Activated CD4-positive, alpha-beta T cell treated with anti-CD3 and anti-CD28 coated beads, Interleukin-2, amount 10 ng/mL, durations not matched to agents 24 days and 14 days (primary cell): ENCODE measurements around the gene STK40. TPM values are rescaled to one million over a fixed set of nuclear protein-coding genes. Genes with fewer than 3 reads are reported as not detected.

ENCODE experiments used
- DNase-seq: peaks from one replicate; pipeline ENCODE4 v3.0.0; 2022
- H3K27ac Mint-ChIP-seq: one replicate; pipeline ENCODE4 v1.8.0; 2022; ENCODE audit warnings: mild to moderate bottlenecking, mixed read lengths
- H3K27me3 Mint-ChIP-seq: one replicate; pipeline ENCODE4 v1.8.0; 2022; ENCODE audit warnings: mixed read lengths
- H3K36me3 Mint-ChIP-seq: one replicate; pipeline ENCODE4 v1.8.0; 2022; ENCODE audit warnings: low read depth, mild to moderate bottlenecking, mixed read lengths
- H3K4me1 Mint-ChIP-seq: one replicate; pipeline ENCODE4 v1.8.0; 2021; ENCODE audit warnings: mixed read lengths
- H3K4me3 Mint-ChIP-seq: one replicate; pipeline ENCODE4 v1.8.0; 2022; ENCODE audit warnings: mild to moderate bottlenecking, moderate library complexity, mixed read lengths
- H3K9me3 Mint-ChIP-seq: one replicate; pipeline ENCODE4 v1.8.0; 2021; ENCODE audit warnings: mixed read lengths
- intact Hi-C: fragments of 100-400 bp; cut with micrococcal nuclease; formaldehyde crosslinking; loops from one replicate; pipeline ENCODE4 v1.15.1; 2023
- total RNA-seq: library from RNA; stranded (reverse); gene quantifications from 2 replicates; pipeline ENCODE4 v1.2.3, GENCODE V29; 2022

Gene STK40
- total RNA-seq, 1 donor from 2014 or later, result 40.6 TPM

- Mint-ChIP-seq H3K27ac (no peak overlapping the region), H3K9me3 (no peaks in the 10 kb centered on the region), H3K4me1 (peaks cover 13% of the 10 kb centered on the region), H3K27me3 (peaks cover 5% of the 10 kb centered on the region), H3K36me3 (peaks cover 5% of the 10 kb centered on the region), H3K4me3 (no peak overlapping the region)
- no peak for DNase-seq
- intact Hi-C loops, result no loop called here
These were observed 22.8 kb upstream of the STK40 start for GRCh38 chr1:36408479-36408878.

DNA sequence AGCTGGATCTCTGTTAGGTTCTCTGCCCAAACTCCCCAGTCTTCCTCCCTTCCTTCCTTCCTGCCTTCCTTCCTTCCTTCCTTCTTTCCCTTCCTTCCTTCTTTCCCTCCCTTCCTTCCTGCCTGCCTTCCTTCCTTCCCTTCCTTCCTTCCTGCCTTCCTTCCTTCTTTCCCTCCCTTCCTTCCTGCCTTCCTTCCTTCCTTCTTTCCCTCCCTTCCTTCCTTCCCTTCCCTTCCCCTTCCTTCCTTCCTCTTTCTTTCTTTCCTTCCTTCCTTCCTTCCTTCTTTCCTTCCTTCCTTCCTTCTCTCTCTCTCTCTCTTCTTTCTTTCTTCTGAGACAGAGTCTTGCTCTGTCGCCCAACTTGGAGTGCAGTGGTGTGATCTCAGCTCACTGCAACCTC, 20.7 kb upstream of the STK40 start:
- Mint-ChIP-seq H3K27ac (no peak overlapping the region), H3K9me3 (no peaks in the 10 kb centered on the region)

DNA sequence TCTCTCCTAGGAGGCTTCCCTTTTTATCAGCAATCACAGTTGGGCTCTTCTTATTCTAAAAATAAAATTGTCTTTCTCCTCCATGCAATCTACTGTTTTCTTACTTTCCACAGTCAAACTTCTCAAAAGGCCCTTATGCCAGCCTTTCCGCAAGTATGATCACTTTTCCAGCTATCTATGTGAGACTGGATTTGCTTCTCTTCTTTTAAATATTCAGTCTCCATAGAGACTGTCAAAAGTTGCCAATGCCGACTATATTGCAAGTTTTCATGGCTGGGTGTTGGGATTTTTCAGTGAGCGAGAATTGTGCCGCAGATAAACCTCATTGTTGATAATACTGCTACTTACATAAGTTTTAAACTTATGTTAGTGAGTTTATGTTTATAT, 16.8 kb upstream of the STK40 start:
- Mint-ChIP-seq H3K4me3 (no peak overlapping the region), H3K9me3 (no peaks in the 10 kb centered on the region), H3K4me1 (peaks cover 9% of the 10 kb centered on the region), H3K36me3 (no peaks in the 10 kb centered on the region), H3K27ac (no peak overlapping the region), H3K27me3 (peaks cover 5% of the 10 kb centered on the region)
- intact Hi-C loops, result no loop called here
- DNase-seq, result no peak

More for the DNA sequence above, 20.7 kb upstream of the STK40 start:
- H3K27me3 Mint-ChIP-seq, result peaks cover 5% of the 10 kb centered on the region
- peaks cover under 1% of the 10 kb centered on the region for H3K36me3 Mint-ChIP-seq
- no peak for DNase-seq
- no peak overlapping the region for H3K4me3 Mint-ChIP-seq
- intact Hi-C loops, result no loop called here
- peaks cover under 1% of the 10 kb centered on the region for H3K4me1 Mint-ChIP-seq

DNA sequence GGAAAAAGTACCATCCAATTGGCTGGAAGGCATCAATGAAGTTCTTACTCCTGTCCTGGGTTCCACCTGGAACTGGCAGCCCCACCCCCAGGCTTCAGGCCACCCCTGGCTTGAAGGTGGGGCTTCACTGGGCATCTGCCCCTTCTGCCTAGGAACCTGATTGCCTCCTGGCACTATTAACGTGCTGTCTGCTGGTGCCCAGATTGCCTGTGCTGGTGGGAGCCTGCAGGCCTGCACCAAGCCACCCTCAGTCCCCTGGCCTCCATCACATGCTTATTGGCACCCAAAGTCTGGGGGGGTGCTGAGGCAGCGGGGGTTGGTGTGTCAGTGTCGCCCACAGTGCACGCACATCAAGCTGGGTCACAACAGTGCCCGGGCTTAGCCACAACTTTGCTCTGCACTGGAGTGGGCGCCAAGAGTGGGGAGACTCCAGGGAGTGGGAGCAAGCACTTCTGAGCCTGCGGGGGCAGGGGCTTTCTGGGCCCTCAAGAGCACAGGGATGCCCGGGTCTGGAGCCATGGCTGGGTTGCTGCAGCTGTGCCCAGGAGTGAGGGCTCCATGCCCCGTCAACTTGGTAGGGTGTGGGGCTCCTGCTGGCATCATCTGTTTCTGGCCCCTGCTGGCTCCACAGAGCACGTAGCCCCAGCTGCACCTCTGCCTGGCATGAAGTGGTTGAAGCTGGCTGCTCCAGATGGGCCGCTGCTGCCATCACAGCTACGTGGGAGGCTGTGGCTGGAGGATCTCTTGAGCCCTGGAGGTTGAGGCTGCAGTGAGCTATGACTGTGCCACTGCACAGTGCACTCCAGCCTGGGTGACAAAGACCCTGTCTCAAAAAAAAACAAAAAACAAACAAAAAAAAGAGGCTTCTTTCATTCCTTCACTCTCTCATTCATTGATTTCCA, 16.1 kb upstream of the STK40 start:
- Mint-ChIP-seq H3K27me3 (peaks cover 5% of the 10 kb centered on the region), H3K9me3 (no peaks in the 10 kb centered on the region), H3K36me3 (no peaks in the 10 kb centered on the region), H3K4me1 (peaks cover 12% of the 10 kb centered on the region), H3K27ac (no peak overlapping the region), H3K4me3 (no peak overlapping the region)
- no peak for DNase-seq
- intact Hi-C loops, result no loop called here

DNA sequence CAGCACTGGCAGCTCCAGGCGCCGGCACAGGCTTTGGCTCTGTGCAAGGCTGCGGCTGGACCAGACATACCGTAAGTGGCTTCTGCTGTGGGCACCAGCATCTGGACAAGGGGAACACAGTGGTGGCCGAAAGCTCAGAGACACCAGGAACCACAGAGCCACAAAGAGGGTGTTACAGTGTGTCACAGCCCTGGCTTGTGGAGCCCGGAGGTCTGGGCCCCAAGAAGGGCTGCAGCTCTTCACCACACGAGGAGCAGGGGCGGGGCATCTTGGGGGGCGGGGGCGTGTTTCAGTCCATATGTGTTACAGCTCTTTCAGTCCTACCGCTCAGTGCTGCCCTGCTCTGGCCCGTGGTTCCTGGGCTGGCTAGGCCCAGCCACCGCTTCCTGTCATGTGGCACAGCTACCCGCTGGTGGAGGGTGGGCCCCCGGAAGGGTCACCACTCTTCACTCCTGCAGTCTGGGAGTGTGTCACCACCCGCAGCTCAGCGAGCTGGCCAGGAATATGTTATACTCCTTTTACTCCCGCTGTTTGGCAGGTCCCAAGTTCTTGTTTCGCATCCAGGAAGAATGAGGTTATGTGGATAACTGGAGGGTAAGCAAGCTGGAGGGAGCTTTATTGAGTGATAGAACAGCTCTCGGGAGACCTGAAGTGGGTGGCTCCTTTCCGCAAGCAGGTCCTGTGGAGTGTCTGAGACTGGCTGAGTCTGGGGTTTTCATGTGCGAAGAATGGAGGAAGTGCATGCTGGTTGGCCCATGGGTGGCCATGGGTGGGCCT, 15.3 kb upstream of the STK40 start:
- no peak for DNase-seq
- Mint-ChIP-seq H3K9me3 (no peaks in the 10 kb centered on the region), H3K4me1 (peaks cover 19% of the 10 kb centered on the region), H3K27ac (peak overlapping the region; percentile 32), H3K4me3 (peak overlapping the region; percentile 4), H3K27me3 (peaks cover 5% of the 10 kb centered on the region), H3K36me3 (peaks cover 2% of the 10 kb centered on the region)
- intact Hi-C loops, result no loop called here

GRCh38 chr1:36400514-36400824, 14.7 kb upstream of the STK40 start:
- Mint-ChIP-seq H3K9me3 (no peaks in the 10 kb centered on the region), H3K27ac (no peak overlapping the region), H3K4me3 (no peak overlapping the region), H3K27me3 (peaks cover 5% of the 10 kb centered on the region), H3K4me1 (peaks cover 19% of the 10 kb centered on the region), H3K36me3 (peaks cover 2% of the 10 kb centered on the region)
- intact Hi-C loops, result no loop called here
- DNase-seq, result no peak

DNA sequence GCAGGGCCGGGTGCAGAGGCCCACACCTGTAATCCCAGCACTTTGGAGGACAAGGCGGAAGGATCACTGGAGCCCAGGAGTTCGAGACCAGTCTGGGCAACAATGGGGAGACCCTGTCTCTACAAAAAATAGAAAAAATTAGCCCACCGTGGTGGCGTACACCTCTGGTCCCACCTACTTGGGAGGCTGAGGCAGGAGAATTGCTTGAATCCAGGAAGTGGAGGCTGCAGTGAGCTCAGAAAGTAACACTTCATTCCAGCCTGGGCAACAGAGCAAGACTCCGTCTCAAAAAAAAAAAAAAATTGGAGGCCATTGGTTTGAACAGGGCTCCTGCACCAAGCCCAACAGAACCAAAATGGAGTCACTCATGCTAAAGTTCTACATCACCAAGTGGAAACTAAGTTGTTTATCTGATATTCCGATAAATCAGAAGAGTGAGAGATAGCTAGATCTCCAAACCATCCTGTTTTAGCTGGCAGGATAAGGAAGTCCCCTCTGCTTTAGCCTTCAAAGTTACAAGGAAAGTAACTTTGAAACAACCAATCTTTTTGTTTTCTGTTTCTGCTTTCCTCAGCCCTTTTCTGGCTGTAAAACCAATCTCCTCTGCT, 12.8 kb upstream of the STK40 start:
- Mint-ChIP-seq H3K4me1 (peaks cover 19% of the 10 kb centered on the region), H3K36me3 (peaks cover 5% of the 10 kb centered on the region), H3K27ac (peak overlapping the region; percentile 98), H3K4me3 (peak overlapping the region; percentile 96), H3K9me3 (no peaks in the 10 kb centered on the region), H3K27me3 (no peaks in the 10 kb centered on the region)
- no peak for DNase-seq
- intact Hi-C loops, result no loop called here

- intact Hi-C loops, result loop anchor here (1.0 kb wide), 1 partner anchor 11 kb away; no protein-coding TSS in a partner anchor
- Mint-ChIP-seq H3K4me3 (peak within 1 kb of the TSS; percentile 96), H3K27ac (peak within 1 kb of the TSS; percentile 98), H3K9me3 (no peaks in the 10 kb centered on the region), H3K36me3 (peaks cover 12% of the 10 kb centered on the region), H3K27me3 (no peaks in the 10 kb centered on the region), H3K4me1 (peaks cover 19% of the 10 kb centered on the region)
- DNase-seq, result peak; percentile 97
These were observed 11.9 kb upstream of the STK40 start, which contains the start of gene LSM10 for GRCh38 chr1:36397378-36398230. Gene LSM10 (minus strand): TSS chr1:36397908. CDS start chr1:36394129, 3,779 bp downstream.

GRCh38 chr1:36397083-36397377, 11.3 kb upstream of the STK40 start:
- no peak for DNase-seq
- Mint-ChIP-seq H3K4me3 (peak overlapping the region; percentile 96), H3K36me3 (peaks cover 15% of the 10 kb centered on the region), H3K27ac (peak overlapping the region; percentile 98), H3K9me3 (no peaks in the 10 kb centered on the region), H3K4me1 (peaks cover 21% of the 10 kb centered on the region), H3K27me3 (no peaks in the 10 kb centered on the region)
- intact Hi-C loops, result loop anchor here (1.0 kb wide), 1 partner anchor 11 kb away; no protein-coding TSS in a partner anchor

DNA sequence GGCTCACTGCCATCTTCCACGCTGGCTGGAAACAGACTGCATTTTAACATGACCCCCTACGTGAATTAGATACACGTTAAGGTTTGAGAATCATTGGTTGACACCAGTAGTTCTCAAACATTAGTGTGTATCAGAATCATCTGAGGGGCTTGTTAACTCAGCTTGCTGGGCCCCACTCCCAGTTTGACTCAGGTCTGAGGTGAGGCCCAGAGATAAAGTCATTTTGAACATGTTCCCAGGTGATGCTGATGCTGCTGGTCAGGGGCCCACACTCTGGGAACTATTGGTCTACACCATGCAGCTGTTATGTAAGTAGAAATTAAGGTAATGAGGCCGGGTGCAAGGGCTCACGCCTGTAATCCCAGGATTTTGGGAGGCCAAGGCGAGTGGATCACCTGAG, 10.6 kb upstream of the STK40 start:
- no peak for DNase-seq
- intact Hi-C loops, result no loop called here

DNA sequence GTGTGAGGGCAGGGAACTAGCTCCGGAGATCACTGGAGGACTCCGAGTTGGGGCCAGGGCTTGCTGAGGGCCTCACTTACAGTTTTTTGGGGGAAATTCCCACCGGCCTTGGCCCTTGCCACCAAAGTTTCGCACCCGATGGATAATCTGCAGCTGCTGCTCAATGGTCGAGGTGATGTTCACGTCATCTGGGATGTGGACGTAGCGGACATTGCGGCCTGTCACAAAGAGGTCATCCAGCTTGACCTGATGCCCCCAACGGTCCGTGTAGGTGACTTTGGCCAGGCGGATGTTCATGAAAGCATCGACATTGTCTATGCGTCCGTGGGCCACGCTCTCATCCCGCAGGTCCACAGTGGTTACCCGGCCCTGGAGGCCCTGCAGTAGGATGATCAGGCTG, 8.0 kb upstream of the STK40 start:
- Mint-ChIP-seq H3K4me3 (no peak overlapping the region), H3K36me3 (peaks cover 37% of the 10 kb centered on the region), H3K4me1 (peaks cover 22% of the 10 kb centered on the region), H3K27me3 (no peaks in the 10 kb centered on the region), H3K9me3 (no peaks in the 10 kb centered on the region), H3K27ac (no peak overlapping the region)
- intact Hi-C loops, result no loop called here
- DNase-seq, result no peak

More for the DNA sequence above, 10.6 kb upstream of the STK40 start:
- Mint-ChIP-seq H3K4me3 (peak overlapping the region; percentile 96), H3K27me3 (no peaks in the 10 kb centered on the region), H3K9me3 (no peaks in the 10 kb centered on the region), H3K4me1 (peaks cover 21% of the 10 kb centered on the region), H3K27ac (peak overlapping the region; percentile 98), H3K36me3 (peaks cover 21% of the 10 kb centered on the region)

- no peak overlapping the region for H3K27ac Mint-ChIP-seq
- no peak overlapping the region for H3K4me3 Mint-ChIP-seq
- H3K27me3 Mint-ChIP-seq, result no peaks in the 10 kb centered on the region
- H3K4me1 Mint-ChIP-seq, result peaks cover 19% of the 10 kb centered on the region
- H3K9me3 Mint-ChIP-seq, result no peaks in the 10 kb centered on the region
- intact Hi-C loops, result no loop called here
- peaks cover 37% of the 10 kb centered on the region for H3K36me3 Mint-ChIP-seq
- DNase-seq, result no peak
These were observed 7.1 kb upstream of the STK40 start for GRCh38 chr1:36392836-36393235.

GRCh38 chr1:36391271-36391670, 5.5 kb upstream of the STK40 start:
- H3K36me3 Mint-ChIP-seq, result peaks cover 40% of the 10 kb centered on the region
- intact Hi-C loops, result no loop called here
- no peaks in the 10 kb centered on the region for H3K27me3 Mint-ChIP-seq
- no peak for DNase-seq
- no peak overlapping the region for H3K4me3 Mint-ChIP-seq
- peak overlapping the region; percentile 27 for H3K27ac Mint-ChIP-seq
- H3K9me3 Mint-ChIP-seq, result no peaks in the 10 kb centered on the region
- H3K4me1 Mint-ChIP-seq, result peaks cover 25% of the 10 kb centered on the region
